SK-N-MC (cell line): ENCODE results near the gene RRM2.
"Not testable (repeated sequence)": the region's sequence is repeated elsewhere in the genome, so short reads cannot be mapped to it uniquely, and the experiment has no call there.

ENCODE experiments used
- DNase-seq: peaks from one replicate; pipeline ENCODE4 v3.0.0-alpha.2; 2011; ENCODE audit warnings: low read depth, low spot score
- H3K27ac ChIP-seq: fragments of 200-600 bp; sonication (generic); 2 replicates; pipeline ENCODE4 v1.5.1; 2016; ENCODE audit warnings: mixed run types
- H3K36me3 ChIP-seq: fragments of 200-600 bp; sonication (generic); 2 replicates; pipeline ENCODE4 v1.6.1; 2017; ENCODE audit warnings: antibody characterized with exemption, low read length, mixed read lengths; ENCODE audit not compliant: insufficient read depth
- H3K4me3 ChIP-seq: fragments of 200-600 bp; sonication (generic); 2 replicates; pipeline ENCODE4 v1.5.1; 2016
- H3K9ac ChIP-seq: fragments of 200-600 bp; sonication (generic); 2 replicates; pipeline ENCODE4 v1.8.0; 2017; ENCODE audit warnings: mixed run types, mixed read lengths; ENCODE audit not compliant: insufficient read length
- H3K9me3 ChIP-seq: fragments of 200-600 bp; sonication (generic); 2 replicates; pipeline ENCODE4 v1.6.1; 2017; ENCODE audit warnings: low read depth, mild to moderate bottlenecking, antibody characterized with exemption, low read length, moderate library complexity, mixed read lengths
- EZH2 ChIP-seq: fragments of 200-600 bp; sonication (generic); IDR thresholded peaks from one replicate; pipeline ENCODE4 v1.6.1; 2017; ENCODE audit warnings: antibody characterized with exemption
- FOXP2 ChIP-seq: optimal IDR thresholded peaks from 2 replicates; pipeline ENCODE3; 2011; ENCODE audit warnings: mild to moderate bottlenecking, moderate library complexity; ENCODE audit not compliant: insufficient read depth; ENCODE audit errors: extremely low read length, control extremely low read depth
- POLR2AphosphoS5 ChIP-seq: IDR thresholded peaks from 2 replicates; pipeline ENCODE4 v1.6.1; 2012; ENCODE audit warnings: mild to moderate bottlenecking, low read depth, low read length, borderline replicate concordance

Gene RRM2

DNA sequence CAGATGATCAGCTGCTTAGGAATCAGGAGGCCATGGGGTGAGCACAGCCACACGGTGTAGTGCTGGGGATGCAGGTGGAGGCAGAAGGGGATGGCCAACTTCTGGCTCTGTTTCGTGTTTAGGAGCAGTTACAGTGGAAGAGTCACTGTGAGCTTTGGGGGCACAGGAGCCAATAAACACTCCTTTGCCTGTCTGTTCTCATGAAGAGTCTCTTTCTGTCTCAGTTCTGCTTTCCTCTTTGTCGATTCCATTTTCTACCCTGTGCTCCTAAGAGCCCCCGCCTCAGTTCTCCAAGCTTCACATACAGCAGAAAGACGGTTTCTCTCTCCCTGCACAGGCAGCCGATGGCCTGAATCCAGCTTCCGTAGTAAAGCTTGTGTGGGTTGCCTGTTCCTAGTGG is 21.0 kb upstream of the RRM2 start:
- TF ChIP-seq POLR2AphosphoS5 (no peak), FOXP2 (no peak), EZH2 (no peak)
- Histone ChIP-seq H3K9ac (no peak overlapping the region), H3K4me3 (no peak overlapping the region), H3K27ac (no peak overlapping the region), H3K9me3 (no peaks in the 10 kb centered on the region), H3K36me3 (no peaks in the 10 kb centered on the region)
- no peak for DNase-seq

DNA sequence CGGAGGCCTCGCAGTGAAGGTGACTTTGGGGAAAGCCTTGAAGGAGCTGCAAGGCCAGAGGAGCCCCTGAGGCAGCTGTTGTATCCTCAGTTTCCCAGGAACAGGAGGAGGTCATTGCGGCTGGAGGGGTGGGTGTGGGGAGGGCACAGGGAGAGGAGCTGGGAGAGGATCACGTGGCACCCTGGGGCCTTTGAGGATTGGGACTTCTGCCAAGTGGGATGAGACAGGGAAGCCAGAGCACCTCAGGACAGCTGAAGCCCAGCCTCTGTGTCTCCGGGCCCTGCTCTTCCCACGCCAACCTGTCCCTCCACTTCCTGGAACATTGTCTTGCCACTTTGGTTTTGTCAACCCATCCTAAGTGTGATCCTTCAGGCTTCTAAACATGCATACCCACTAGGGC is 19.4 kb upstream of the RRM2 start:
- TF ChIP-seq EZH2 (no peak), POLR2AphosphoS5 (no peak), FOXP2 (no peak)
- Histone ChIP-seq H3K9ac (no peak overlapping the region), H3K4me3 (no peak overlapping the region), H3K36me3 (no peaks in the 10 kb centered on the region), H3K9me3 (no peaks in the 10 kb centered on the region), H3K27ac (no peak overlapping the region)
- no peak for DNase-seq

DNA sequence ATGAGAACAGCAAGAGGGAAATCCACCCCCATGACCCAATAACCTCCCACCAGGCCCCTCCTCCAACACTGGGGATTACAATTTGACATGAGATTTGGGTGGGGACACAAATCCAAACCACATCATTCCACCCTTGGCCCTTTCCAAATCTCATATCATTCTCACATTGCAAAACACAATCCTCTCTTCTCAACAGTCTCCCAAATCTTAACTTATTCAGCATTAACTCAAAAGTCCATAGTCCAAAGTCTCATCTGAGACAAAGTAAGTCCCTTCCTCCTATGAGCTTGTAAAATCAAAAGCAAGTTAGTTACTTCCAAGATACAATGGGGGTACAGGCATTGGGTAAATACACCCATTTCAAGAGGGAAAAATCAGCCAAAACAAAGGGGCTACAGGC is 17.6 kb upstream of the RRM2 start:
- not testable (repeated sequence) for DNase-seq, H3K4me3 ChIP-seq, H3K9ac ChIP-seq, H3K9me3 ChIP-seq, H3K27ac ChIP-seq, H3K36me3 ChIP-seq

DNA sequence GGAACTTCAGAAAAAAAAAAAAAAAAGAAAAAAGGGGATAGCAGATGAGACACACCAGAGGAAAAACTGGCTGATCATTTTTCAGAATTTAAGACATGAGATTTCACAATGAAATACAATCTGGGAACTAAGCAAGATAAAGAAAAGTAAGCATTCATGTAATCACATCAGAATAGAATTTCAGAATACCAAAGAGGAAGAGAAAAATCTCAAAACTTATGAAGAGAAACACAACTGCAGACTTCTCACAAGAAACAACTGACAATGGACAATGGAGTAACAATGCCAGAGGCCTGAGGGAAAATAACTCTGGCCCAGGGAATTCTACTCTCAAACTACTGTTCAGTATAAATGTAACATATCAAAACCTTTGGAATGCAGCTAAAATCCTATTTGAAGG is 13.2 kb upstream of the RRM2 start:
- no peaks in the 10 kb centered on the region for H3K9me3 ChIP-seq
- H3K4me3 ChIP-seq: no peak overlapping the region
- no peak for DNase-seq
- TF ChIP-seq EZH2 (no peak), FOXP2 (no peak), POLR2AphosphoS5 (no peak)
- no peak overlapping the region for H3K27ac ChIP-seq
- H3K9ac ChIP-seq: peak overlapping the region; percentile 20
- H3K36me3 ChIP-seq: no peaks in the 10 kb centered on the region

DNA sequence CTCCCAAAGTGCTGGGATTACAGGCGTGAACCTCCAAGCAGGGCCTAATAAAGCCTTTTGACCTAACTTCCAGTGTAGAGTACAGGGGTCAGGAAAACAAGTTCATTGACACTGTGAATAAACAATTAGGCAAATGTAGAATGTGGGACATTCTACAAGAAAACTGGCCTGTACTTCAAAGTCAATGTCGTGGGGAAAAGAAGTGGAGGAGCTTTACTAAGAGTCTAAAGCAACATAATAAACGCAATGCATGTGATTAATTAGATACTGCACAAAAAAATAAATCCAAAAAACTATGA is 3.6 kb upstream of the RRM2 start:
- Histone ChIP-seq H3K4me3 (no peak overlapping the region), H3K27ac (no peak overlapping the region), H3K9ac (no peak overlapping the region), H3K36me3 (peaks cover 9% of the 10 kb centered on the region), H3K9me3 (no peaks in the 10 kb centered on the region)
- DNase-seq: no peak
- TF ChIP-seq FOXP2 (no peak), POLR2AphosphoS5 (no peak), EZH2 (no peak)

DNA sequence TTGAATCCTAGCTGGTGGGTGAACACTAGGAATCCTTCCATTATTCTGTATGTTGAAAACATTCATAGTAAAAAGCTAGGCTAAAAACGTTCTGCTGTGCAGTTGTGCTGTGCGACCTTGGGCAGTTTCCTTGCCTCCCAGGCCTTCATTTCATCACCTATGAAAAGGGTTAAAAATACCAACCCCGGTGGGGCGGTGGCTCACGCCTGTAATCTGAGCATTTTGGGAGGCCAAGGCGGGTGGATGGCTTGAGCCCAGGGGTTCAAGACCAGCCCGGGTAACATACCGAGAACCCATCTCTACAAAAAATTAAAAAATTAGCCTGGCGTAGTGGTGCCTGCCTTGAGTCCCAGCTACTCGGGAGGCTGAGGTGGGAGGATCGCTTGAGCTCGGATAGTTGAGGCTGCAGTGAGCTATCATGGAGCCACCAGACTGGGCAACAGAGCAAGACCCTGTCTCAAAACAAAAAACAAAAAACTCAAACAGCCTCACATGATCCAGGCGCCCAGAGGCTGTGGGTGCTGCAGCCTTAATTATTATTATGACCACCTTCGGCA is 2.9 kb upstream of the RRM2 start:
- no peak for DNase-seq
- Histone ChIP-seq H3K27ac (no peak overlapping the region), H3K9me3 (no peaks in the 10 kb centered on the region), H3K4me3 (peak overlapping the region; percentile 93), H3K9ac (no peak overlapping the region), H3K36me3 (peaks cover 16% of the 10 kb centered on the region)
- TF ChIP-seq FOXP2 (no peak), EZH2 (no peak), POLR2AphosphoS5 (no peak)

DNA sequence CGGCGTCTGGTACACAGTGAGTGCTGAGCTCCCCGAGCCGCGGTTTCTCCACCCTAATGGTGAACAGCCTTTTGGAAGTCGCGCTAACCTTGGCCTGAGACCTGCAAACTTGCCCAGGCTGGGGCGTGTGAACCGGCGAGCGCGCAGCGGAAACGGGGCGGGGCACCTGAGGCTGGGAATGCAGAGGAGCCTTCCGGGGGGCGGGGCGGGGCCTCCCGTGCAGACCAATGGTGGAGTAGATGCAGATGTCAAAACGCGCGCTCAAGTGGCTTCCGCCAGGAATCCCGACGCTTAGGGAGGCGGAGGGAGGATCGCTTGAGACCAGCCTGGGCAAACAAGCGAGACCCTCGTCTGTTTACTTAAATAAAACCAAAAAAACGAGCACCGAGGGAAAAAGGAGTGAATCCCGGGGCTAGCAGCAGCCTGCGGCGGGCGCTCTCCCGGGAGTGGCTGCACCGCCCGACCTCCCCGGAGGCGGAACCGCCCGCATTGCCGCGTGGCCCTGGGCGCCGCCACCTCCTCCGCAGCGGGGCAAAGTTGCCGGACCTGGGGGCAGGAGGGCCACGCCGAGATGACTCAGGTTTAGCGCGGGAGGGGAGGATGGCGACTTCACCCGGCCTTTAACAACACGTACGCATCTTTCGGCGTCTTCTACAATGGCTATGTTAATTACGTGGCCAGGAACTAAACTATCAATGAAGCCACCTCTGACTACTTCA is 2.2 kb upstream of the RRM2 start:
- H3K36me3 ChIP-seq: peaks cover 22% of the 10 kb centered on the region
- DNase-seq: no peak
- TF ChIP-seq FOXP2: no peak
- peak; percentile 86 for TF ChIP-seq POLR2AphosphoS5

DNA sequence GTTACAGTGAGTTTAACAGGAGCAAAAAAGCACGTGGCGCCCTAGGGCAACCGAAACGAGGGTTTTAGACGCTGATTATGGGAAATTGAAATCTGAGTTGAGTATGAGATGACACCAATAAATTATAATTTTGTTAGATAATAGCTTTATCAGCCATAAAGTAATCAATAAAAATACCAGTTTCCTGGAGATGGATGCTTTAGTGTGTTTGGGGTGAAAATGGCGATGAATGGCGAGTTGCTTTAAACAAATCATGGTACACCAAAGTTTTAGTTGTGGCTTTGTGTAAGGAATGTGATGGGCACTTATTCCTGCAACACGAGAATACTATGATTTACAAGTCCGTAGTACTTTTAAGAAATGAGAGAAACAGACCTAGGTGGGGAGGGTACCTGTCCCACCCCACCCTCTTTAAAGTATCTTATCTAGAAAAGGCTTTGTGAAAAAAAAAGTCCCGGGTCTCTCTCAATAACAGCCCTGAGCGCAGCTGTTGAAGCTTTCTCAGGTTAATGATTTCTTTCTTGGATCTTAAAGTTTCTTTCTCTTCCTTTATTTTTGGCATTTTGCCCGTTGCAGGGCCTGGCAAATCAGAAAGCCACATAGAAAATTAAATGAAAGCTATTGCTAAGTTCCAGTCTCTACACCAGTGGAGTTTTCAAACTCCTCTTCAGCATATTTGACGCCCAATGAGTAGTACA is 1.5 kb upstream of the RRM2 start:
- Histone ChIP-seq H3K9me3 (no peaks in the 10 kb centered on the region), H3K36me3 (peaks cover 29% of the 10 kb centered on the region), H3K4me3 (peak overlapping the region; percentile 93), H3K27ac (peak overlapping the region; percentile 93), H3K9ac (peak overlapping the region; percentile 95)
- no peak for DNase-seq
- TF ChIP-seq POLR2AphosphoS5: no peak
- no peak for TF ChIP-seq FOXP2
- TF ChIP-seq EZH2: no peak

More for the DNA sequence above, 2.2 kb upstream of the RRM2 start:
- Histone ChIP-seq H3K27ac (peak overlapping the region; percentile 93; the same call in 1 of the 2 replicates), H3K9ac (peak overlapping the region; percentile 95), H3K4me3 (peak overlapping the region; percentile 93), H3K9me3 (no peaks in the 10 kb centered on the region)

DNA sequence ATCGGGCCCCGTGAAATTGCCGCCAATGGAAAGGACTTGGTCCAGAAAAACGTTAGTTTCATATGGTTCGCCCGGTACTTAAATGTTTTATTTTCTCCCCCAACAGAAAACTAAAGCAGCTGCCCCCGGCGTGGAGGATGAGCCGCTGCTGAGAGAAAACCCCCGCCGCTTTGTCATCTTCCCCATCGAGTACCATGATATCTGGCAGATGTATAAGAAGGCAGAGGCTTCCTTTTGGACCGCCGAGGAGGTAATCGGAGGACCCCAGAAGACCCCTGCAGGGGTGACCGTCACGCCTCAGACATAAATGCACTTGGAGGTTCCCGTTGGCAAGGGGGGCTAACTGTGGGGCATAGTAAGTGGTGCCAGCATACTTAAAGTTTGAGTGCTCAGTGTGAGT is 742 bp downstream of the RRM2 start:
- no peak for TF ChIP-seq FOXP2
- no peak for TF ChIP-seq POLR2AphosphoS5
- no peak for TF ChIP-seq EZH2
- no peak for DNase-seq
- peaks cover 52% of the 10 kb centered on the region for H3K36me3 ChIP-seq
- no peaks in the 10 kb centered on the region for H3K9me3 ChIP-seq
- H3K9ac ChIP-seq: peak overlapping the region; percentile 95
- peak overlapping the region; percentile 93 for H3K4me3 ChIP-seq
- H3K27ac ChIP-seq: peak overlapping the region; percentile 38; the same call in 1 of the 2 replicates
